NCI-H1694 (cell line): Measurements from ENCODE around the gene TMEM47.

Source experiments
- DNase-seq: peaks from one replicate; lab custom pipeline; 2025; lab: John Stamatoyannopoulos, UW

Gene TMEM47

DNA sequence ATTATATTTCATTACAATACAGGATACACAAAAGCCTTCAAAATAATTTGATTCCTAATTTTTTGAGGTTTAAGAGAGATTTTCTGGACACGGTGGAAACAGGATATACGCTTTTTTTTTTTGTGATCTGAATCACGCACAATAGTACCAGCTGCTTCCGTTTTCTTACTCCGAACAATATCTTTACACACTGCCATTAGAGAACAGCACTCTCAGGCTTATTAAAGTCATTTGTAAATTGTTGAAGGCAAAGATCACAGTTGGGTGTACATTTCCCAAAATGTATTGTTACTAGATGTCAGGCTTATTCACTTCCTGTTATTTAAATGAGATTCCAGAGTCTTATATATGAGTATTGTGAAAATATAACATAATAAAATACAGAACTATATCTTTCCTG, 71.5 kb downstream of the TMEM47 start:
- no peak for DNase-seq

DNA sequence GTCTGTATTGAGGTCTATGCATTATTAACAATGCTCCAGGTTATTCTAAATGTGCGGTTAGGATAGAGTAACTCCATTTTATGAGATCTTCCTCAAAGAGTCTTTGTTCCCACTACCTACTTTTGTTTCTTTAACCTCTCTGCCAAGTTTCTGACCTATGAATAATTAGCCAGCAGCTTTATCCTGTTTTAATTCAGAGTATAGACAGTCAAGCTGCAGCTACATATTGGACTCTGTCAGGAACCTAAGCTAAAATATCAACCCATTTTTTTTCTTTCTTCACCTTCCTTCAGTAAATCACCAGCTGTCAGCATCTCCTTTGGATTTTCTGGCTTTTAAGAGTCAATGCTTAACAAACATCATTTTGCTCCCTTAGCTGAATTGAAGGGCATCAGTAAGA, 72.3 kb downstream of the TMEM47 start:
- no peak for DNase-seq

GRCh38 chrX:34580069-34580468, 77.0 kb downstream of the TMEM47 start:
- no peak for DNase-seq

- DNase-seq = no peak
These were observed 78.8 kb downstream of the TMEM47 start for GRCh38 chrX:34578237-34578636.
